Natural killer cell (primary cell): ENCODE measurements around the gene TSPAN31. TPM values are rescaled to one million over a fixed set of nuclear protein-coding genes. Genes with fewer than 3 reads are reported as not detected.
A peak's percentile ranks its signal among the peaks of the same experiment; 100 is the strongest.

Source experiments
- ATAC-seq, 3 donors: fragments of 150-1000 bp in 2 of 3; fragments of 200-7000 bp in 1 of 3; cut with Tn5 transposase; 1 replicate in 1 of 3; 2 replicates in 2 of 3; pipeline ENCODE4 v1.10.0; 2021; ENCODE audit warnings: mild to moderate bottlenecking in 2 of 3, moderate library complexity in 2 of 3
- DNase-seq, 2 donors: peaks; one replicate each; pipeline versions ENCODE4 v3.0.0 to v3.0.0-alpha.2; 2013 to 2021; ENCODE audit warnings: mixed read lengths in 1 of 2
- H3K27ac ChIP-seq: one replicate; pipeline ENCODE4 v1.5.1; 2013; ENCODE audit warnings: mild to moderate bottlenecking, low read length
- H3K27me3 ChIP-seq: one replicate; pipeline ENCODE4 v1.6.1; 2013; ENCODE audit warnings: low read length; ENCODE audit not compliant: control insufficient read depth, insufficient read depth
- H3K36me3 ChIP-seq: one replicate; pipeline ENCODE4 v1.6.1; 2013; ENCODE audit warnings: low read length; ENCODE audit not compliant: control insufficient read depth, insufficient read depth
- H3K4me1 ChIP-seq: one replicate; pipeline ENCODE4 v1.6.1; 2013; ENCODE audit warnings: low read length; ENCODE audit not compliant: control insufficient read depth, insufficient read depth
- H3K4me3 ChIP-seq: one replicate; pipeline ENCODE4 v1.5.1; 2013; ENCODE audit warnings: low read length
- H3K9me3 ChIP-seq: one replicate; pipeline ENCODE4 v1.6.1; 2013; ENCODE audit warnings: low read length; ENCODE audit not compliant: control insufficient read depth, insufficient read depth
- H3K27ac Mint-ChIP-seq, 2 donors: one replicate each; pipeline ENCODE4 v1.8.0; 2022; ENCODE audit warnings: mild to moderate bottlenecking in 2 of 2, mixed read lengths in 2 of 2, moderate library complexity in 1 of 2
- H3K27me3 Mint-ChIP-seq, 2 donors: one replicate each; pipeline ENCODE4 v1.8.0; 2022; ENCODE audit warnings: low read depth in 2 of 2, mixed read lengths in 2 of 2
- H3K36me3 Mint-ChIP-seq: one replicate; pipeline ENCODE4 v1.8.0; 2022; ENCODE audit warnings: mixed read lengths
- H3K4me1 Mint-ChIP-seq, 2 donors: one replicate each; pipeline ENCODE4 v1.8.0; 2022; ENCODE audit warnings: mixed read lengths in 2 of 2
- H3K4me3 Mint-ChIP-seq: one replicate; pipeline ENCODE4 v1.8.0; 2022; ENCODE audit warnings: mild to moderate bottlenecking, moderate library complexity, mixed read lengths
- H3K9me3 Mint-ChIP-seq, 2 donors: one replicate each; pipeline ENCODE4 v1.8.0; 2022; ENCODE audit warnings: mixed read lengths in 2 of 2
- WGBS: methylation state at CpG from one replicate; pipeline ENCODE4 v1.1.7; 2013; ENCODE audit warnings: missing lambda C conversion rate; ENCODE audit not compliant: insufficient coverage; 5-methylcytosine and 5-hydroxymethylcytosine counted together
- intact Hi-C: fragments of 100-400 bp; cut with micrococcal nuclease; formaldehyde crosslinking; loops from one replicate; pipeline ENCODE4 v1.14.2; 2022
- total RNA-seq, 4 donors: library from RNA; stranded (reverse); fragments of 120-200 nt in 1 of 4; gene quantifications; one replicate each; pipeline versions ENCODE4 v1.2.3 to v1.2.4, GENCODE V29; 2013 to 2022
- TF ChIP-seq, protein P1 (sequence below): fragments of 200-600 bp; IDR thresholded peaks from one replicate; pipeline ENCODE4 v1.8.0; 2022; ENCODE audit warnings: antibody characterized with exemption

Gene TSPAN31
- total RNA-seq, 3 donors from 2014 or later (not counting 1 experiment from before 2014, with no cell fraction given): 18.3 to 27.0 (median 23.5) TPM

DNA sequence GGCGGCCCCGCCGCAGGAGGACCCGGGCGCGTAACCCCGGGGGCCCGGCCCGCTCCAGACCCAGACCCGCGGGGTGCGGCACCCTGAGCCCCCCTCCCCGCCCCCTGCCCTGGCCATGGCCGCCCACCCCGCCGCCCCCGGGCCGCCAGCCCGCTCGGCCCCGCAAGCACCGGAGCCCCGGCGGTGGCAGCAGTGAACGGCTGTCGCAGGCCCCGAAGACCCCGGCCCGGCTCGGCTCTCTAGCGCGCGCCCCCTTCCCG, 10.3 kb downstream of the TSPAN31 start:
- no peak overlapping the region for H3K4me3 ChIP-seq
- no peaks in the 10 kb centered on the region for H3K9me3 ChIP-seq
- H3K27ac ChIP-seq: no peak overlapping the region
- ATAC-seq (no peak), DNase-seq (no peak)
- no peaks in the 10 kb centered on the region for H3K27me3 ChIP-seq
- Mint-ChIP-seq H3K9me3 (no peaks in the 10 kb centered on the region), H3K36me3 (no peaks in the 10 kb centered on the region), H3K4me3 (peak overlapping the region; percentile 97), H3K27me3 (no peaks in the 10 kb centered on the region), H3K27ac (peak overlapping the region in 1 of 2 donors; percentile 91), H3K4me1 (peaks cover 52 to 62% of the 10 kb centered on the region in 2 donors)
- under 1% methylated on average over 33 of the region's 34 CpGs for WGBS
- peaks cover 44% of the 10 kb centered on the region for H3K4me1 ChIP-seq
- peaks cover 12% of the 10 kb centered on the region for H3K36me3 ChIP-seq
- TF ChIP-seq, protein P1, sequence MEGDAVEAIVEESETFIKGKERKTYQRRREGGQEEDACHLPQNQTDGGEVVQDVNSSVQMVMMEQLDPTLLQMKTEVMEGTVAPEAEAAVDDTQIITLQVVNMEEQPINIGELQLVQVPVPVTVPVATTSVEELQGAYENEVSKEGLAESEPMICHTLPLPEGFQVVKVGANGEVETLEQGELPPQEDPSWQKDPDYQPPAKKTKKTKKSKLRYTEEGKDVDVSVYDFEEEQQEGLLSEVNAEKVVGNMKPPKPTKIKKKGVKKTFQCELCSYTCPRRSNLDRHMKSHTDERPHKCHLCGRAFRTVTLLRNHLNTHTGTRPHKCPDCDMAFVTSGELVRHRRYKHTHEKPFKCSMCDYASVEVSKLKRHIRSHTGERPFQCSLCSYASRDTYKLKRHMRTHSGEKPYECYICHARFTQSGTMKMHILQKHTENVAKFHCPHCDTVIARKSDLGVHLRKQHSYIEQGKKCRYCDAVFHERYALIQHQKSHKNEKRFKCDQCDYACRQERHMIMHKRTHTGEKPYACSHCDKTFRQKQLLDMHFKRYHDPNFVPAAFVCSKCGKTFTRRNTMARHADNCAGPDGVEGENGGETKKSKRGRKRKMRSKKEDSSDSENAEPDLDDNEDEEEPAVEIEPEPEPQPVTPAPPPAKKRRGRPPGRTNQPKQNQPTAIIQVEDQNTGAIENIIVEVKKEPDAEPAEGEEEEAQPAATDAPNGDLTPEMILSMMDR: no peak
- intact Hi-C loops: no loop called here

DNA sequence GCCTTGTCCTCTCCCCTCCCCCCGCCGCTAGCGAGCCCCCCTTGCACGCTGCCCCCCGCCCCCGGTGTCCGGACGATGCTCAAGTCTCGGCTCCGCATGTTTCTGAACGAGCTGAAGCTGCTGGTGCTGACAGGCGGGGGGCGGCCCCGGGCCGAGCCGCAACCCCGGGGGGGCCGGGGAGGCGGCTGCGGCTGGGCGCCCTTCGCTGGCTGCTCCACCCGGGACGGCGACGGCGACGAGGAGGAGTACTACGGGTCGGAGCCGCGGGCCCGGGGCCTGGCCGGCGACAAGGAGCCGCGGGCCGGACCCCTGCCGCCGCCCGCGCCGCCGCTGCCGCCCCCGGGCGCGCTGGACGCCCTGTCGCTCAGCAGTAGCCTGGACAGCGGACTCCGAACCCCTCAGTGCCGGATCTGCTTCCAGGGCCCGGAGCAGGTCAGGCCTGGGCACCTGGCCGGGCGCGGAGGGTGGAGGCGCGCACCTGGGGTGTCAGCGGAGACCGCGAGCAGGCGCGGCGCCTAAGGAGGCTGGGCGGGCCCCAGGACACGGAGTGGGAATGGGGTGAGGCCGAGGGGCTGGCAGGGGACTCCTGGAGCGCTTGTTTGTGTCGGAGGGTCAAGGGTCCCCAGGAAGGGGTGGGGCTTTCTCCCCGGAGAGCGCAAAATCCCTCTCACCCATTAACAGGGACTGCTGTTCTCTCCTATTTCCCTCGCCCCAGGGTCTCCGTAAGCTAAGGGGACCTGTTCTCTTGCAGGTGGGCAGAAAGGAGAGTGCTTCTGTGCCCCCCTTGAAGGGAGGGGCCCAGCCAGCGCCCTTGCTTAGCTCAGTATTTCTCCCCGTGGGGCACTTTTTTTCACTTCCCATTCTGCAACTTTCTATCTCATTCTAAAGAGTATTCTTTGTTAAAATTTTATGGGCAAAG, 10.9 kb downstream of the TSPAN31 start:
- Mint-ChIP-seq H3K4me1 (peaks cover 52 to 62% of the 10 kb centered on the region in 2 donors), H3K36me3 (no peaks in the 10 kb centered on the region), H3K27me3 (no peaks in the 10 kb centered on the region), H3K27ac (peak overlapping the region; percentile 67 to 85), H3K4me3 (peak overlapping the region; percentile 91), H3K9me3 (no peaks in the 10 kb centered on the region)
- DNase-seq: peak; percentile 46 to 70
- Histone ChIP-seq H3K4me3 (peak overlapping the region; percentile 50), H3K4me1 (peaks cover 44% of the 10 kb centered on the region), H3K36me3 (peaks cover 12% of the 10 kb centered on the region), H3K27me3 (no peaks in the 10 kb centered on the region), H3K9me3 (no peaks in the 10 kb centered on the region), H3K27ac (peak overlapping the region; percentile 62)
- TF ChIP-seq, protein P1: no peak
- intact Hi-C loops: loop anchor here (1.0 to 2.0 kb wide), 2 partner anchors 27 to 149 kb away; partner anchors contain the start of gene TSFM
- WGBS: under 1% methylated on average over 70 of the region's 76 CpGs
- peak in 1 of 3 donors; percentile 9 for ATAC-seq

DNA sequence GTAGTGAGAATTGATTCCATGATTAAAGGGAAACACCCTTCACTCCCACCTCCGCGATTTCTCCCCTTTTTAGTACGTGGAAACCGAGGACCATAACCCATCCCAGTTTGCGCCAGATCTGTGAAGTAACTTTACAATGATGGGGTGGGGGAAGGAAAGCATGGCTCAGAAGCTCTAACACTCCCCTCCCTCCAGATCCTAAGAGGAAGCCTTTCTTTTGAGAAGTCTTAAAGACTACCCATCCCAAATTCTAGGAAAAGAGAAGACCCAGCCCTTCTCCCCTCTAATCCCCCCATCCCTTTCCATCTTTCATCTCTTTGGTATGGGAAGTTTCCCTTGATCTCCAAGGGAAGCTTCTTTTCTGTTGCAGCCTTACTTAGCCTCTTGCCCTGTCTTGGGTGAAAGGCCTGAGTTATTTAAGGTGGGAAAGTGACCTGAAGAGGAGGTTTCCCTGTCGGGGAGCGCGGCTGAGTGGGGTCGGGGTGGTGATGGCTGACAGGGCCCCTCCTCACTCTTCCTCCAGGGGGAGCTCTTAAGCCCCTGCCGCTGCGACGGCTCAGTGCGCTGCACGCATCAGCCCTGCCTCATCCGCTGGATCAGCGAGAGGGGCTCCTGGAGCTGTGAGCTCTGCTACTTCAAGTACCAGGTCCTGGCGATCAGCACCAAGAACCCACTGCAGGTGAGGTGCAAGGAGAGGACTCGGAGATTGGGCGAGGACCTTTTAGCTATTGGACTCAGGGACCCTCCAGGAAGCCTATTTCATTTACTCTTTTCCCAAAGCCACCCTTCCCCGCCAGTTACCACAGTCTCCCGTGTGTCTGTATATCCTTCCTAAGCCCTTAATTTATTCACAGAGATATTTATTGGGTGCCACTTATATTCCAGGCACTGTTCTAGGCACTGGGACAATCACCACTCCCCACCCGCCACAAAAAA, 11.8 kb downstream of the TSPAN31 start:
- Mint-ChIP-seq H3K27me3 (no peaks in the 10 kb centered on the region), H3K4me1 (peaks cover 43 to 54% of the 10 kb centered on the region in 2 donors), H3K4me3 (peak overlapping the region; percentile 91), H3K27ac (peak overlapping the region; percentile 67 to 85), H3K36me3 (no peaks in the 10 kb centered on the region), H3K9me3 (no peaks in the 10 kb centered on the region)
- Histone ChIP-seq H3K4me3 (peak overlapping the region; percentile 50), H3K9me3 (no peaks in the 10 kb centered on the region), H3K36me3 (peaks cover 12% of the 10 kb centered on the region), H3K4me1 (peaks cover 35% of the 10 kb centered on the region), H3K27ac (peak overlapping the region; percentile 28), H3K27me3 (no peaks in the 10 kb centered on the region)
- DNase-seq: peak; percentile 55 to 87
- peak in 2 of 3 donors; percentile 11 to 16 for ATAC-seq
- intact Hi-C loops: loop anchor here (1.0 to 2.0 kb wide), 2 partner anchors 26 to 148 kb away; partner anchors contain the start of gene TSFM
- WGBS: 40% methylated on average over 17 of the region's 22 CpGs
- TF ChIP-seq, protein P1: peak; percentile 77
